Liver (tissue), 3 donors: ENCODE measurements around the gene DDX1.

Experiments
- EGR1 ChIP-seq, 2 donors: IDR thresholded peaks; 2 replicates each; pipeline ENCODE4 v1.6.1; 2016 to 2018; ENCODE audit warnings: antibody characterized with exemption in 2 of 2, low read depth in 2 of 2
- FOXA1 ChIP-seq: IDR thresholded peaks from 2 replicates; pipeline ENCODE4 v1.6.1; 2016; ENCODE audit warnings: antibody characterized with exemption
- NR2F2 ChIP-seq: IDR thresholded peaks from 2 replicates; pipeline ENCODE4 v1.6.1; 2016; ENCODE audit warnings: antibody characterized with exemption
- RAD21 ChIP-seq, 2 donors: IDR thresholded peaks; 2 replicates each; pipeline ENCODE4 v1.6.1; 2016; ENCODE audit warnings: antibody characterized with exemption in 2 of 2, mild to moderate bottlenecking in 2 of 2
- YY1 ChIP-seq: IDR thresholded peaks from 2 replicates; pipeline ENCODE4 v1.6.1; 2016; ENCODE audit warnings: antibody characterized with exemption, mild to moderate bottlenecking
- TF ChIP-seq, protein P1 (sequence below): fragments of 150-350 bp; IDR thresholded peaks from 2 replicates; pipeline ENCODE4 v1.5.1; 2017; ENCODE audit warnings: improper control_type of control experiment, low read depth, low read length; ENCODE audit not compliant: missing input control
- TF ChIP-seq, protein P2 (sequence below): IDR thresholded peaks from 2 replicates; pipeline ENCODE4 v1.6.1; 2016; ENCODE audit warnings: antibody characterized with exemption, mild to moderate bottlenecking
- TF ChIP-seq, protein P3 (sequence below): IDR thresholded peaks from 2 replicates; pipeline ENCODE4 v1.6.1; 2016; ENCODE audit warnings: antibody characterized with exemption
- donor health status: healthy.
- donor health status: healthy.

DNA sequence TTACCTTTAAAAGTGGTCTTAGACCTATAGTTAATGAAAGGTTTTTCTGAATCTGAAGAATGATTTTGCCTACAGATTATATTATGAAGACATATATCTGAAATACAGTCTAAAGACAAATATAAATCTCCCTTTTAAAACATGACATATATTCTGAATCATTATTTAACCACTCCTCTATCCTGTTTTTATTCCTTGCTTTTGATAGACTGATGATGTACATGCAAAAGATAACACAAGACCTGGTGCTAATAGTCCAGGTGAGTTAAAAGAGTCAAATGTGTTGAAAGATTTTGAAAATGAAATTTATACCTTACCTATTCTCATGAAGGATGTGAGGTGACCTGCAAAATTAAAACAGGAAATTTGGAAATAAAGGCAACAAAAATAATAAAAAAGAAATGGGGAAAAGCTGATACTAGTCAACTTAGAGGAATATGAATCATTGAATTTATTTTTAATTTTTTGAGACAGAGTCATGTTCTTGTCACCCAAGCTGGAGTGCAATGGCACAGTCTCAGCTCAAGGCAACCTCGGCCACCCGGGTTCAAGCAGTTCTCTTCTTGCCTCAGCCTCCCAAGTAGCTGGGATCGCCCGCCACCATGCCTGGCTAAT, 29.3 kb downstream of the DDX1 start:
- TF ChIP-seq, protein P1, sequence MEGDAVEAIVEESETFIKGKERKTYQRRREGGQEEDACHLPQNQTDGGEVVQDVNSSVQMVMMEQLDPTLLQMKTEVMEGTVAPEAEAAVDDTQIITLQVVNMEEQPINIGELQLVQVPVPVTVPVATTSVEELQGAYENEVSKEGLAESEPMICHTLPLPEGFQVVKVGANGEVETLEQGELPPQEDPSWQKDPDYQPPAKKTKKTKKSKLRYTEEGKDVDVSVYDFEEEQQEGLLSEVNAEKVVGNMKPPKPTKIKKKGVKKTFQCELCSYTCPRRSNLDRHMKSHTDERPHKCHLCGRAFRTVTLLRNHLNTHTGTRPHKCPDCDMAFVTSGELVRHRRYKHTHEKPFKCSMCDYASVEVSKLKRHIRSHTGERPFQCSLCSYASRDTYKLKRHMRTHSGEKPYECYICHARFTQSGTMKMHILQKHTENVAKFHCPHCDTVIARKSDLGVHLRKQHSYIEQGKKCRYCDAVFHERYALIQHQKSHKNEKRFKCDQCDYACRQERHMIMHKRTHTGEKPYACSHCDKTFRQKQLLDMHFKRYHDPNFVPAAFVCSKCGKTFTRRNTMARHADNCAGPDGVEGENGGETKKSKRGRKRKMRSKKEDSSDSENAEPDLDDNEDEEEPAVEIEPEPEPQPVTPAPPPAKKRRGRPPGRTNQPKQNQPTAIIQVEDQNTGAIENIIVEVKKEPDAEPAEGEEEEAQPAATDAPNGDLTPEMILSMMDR, result no peak
- TF ChIP-seq, protein P2, sequence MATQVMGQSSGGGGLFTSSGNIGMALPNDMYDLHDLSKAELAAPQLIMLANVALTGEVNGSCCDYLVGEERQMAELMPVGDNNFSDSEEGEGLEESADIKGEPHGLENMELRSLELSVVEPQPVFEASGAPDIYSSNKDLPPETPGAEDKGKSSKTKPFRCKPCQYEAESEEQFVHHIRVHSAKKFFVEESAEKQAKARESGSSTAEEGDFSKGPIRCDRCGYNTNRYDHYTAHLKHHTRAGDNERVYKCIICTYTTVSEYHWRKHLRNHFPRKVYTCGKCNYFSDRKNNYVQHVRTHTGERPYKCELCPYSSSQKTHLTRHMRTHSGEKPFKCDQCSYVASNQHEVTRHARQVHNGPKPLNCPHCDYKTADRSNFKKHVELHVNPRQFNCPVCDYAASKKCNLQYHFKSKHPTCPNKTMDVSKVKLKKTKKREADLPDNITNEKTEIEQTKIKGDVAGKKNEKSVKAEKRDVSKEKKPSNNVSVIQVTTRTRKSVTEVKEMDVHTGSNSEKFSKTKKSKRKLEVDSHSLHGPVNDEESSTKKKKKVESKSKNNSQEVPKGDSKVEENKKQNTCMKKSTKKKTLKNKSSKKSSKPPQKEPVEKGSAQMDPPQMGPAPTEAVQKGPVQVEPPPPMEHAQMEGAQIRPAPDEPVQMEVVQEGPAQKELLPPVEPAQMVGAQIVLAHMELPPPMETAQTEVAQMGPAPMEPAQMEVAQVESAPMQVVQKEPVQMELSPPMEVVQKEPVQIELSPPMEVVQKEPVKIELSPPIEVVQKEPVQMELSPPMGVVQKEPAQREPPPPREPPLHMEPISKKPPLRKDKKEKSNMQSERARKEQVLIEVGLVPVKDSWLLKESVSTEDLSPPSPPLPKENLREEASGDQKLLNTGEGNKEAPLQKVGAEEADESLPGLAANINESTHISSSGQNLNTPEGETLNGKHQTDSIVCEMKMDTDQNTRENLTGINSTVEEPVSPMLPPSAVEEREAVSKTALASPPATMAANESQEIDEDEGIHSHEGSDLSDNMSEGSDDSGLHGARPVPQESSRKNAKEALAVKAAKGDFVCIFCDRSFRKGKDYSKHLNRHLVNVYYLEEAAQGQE, result no peak
- TF ChIP-seq, protein P3, sequence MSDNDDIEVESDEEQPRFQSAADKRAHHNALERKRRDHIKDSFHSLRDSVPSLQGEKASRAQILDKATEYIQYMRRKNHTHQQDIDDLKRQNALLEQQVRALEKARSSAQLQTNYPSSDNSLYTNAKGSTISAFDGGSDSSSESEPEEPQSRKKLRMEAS, result no peak
- TF ChIP-seq FOXA1 (no peak), RAD21 (IDR thresholded peaks at IDR 0.05) (no peak), NR2F2 (no peak), YY1 (no peak), EGR1 (IDR thresholded peaks at IDR 0.05; ENCODE audit: low read depth in 2 of 2) (no peak)
